GM12892 (cell line): ENCODE measurements around the gene PRDX4.

Experiments used
- POLR2A ChIP-seq: IDR thresholded peaks from 2 replicates; pipeline ENCODE4 v1.6.1; 2011; ENCODE audit warnings: low read depth, low read length, control low read depth
- POLR2AphosphoS5 ChIP-seq: IDR thresholded peaks from 2 replicates; pipeline ENCODE4 v1.6.1; 2011; ENCODE audit warnings: low read depth, low read length, control low read depth

DNA sequence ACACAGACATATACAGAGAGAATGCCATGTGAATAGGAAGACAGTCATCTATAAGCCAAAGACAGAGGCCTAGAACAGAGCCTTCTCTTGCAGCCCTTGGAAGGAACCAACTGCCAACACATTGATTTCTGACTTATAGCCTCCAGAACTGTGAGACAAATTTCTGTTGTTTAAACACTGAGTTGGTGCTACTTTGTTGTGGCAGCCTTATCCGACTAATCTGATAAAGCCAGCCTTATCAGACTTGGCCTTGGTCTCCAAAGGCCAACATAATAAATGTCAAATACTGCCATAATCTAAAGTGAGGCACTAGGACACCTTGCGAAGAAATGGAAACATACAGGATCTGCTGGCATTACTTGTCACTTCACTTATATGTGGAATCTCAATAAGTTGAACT, 24.3 kb upstream of the PRDX4 start:
- TF ChIP-seq POLR2A, result no peak
- no peak for TF ChIP-seq POLR2AphosphoS5
